ENCODE data around the gene TRPV4. TPM values are rescaled to one million over a fixed set of nuclear protein-coding genes. Genes with fewer than 3 reads are reported as not detected.

TRPV4 gene
- total RNA-seq, 1 experiment from 2014 or later, result 0.44 TPM

- Histone ChIP-seq H3K27me3 (ENCODE audit: control insufficient read depth, insufficient read depth, low read length) (no peaks in the 10 kb centered on the region), H3K27ac (ENCODE audit: low read length) (no peak overlapping the region), H3K4me1 (ENCODE audit: control insufficient read depth, insufficient read depth, low read length) (no peaks in the 10 kb centered on the region), H3K36me3 (ENCODE audit: control insufficient read depth, insufficient read depth, low read length) (no peaks in the 10 kb centered on the region), H3K4me3 (ENCODE audit: low read depth in 2 of 2, low read length in 2 of 2) (no peak overlapping the region), H3K9me3 (ENCODE audit: control insufficient read depth, insufficient read depth, low read depth, low read length) (no peaks in the 10 kb centered on the region)
- ChIA-PET POLR2A (no interaction called here), CTCF (interaction anchor here (0.6 kb wide), 2 partner anchors 9 to 367 kb away, joined by 7 read pairs; no protein-coding TSS in a partner anchor)
- no peak for DNase-seq (ENCODE audit: low read depth, low spot score)
- intact Hi-C loops (cut with micrococcal nuclease; ENCODE audit: unreplicated experiment), result no loop called here
- no TSS peak for BruUV-seq (replicated peaks)
- TF ChIP-seq TCF7L2 (IDR thresholded peaks at IDR 0.05; ENCODE audit: low read depth, low read length) (no peak), REST (IDR thresholded peaks at IDR 0.05; ENCODE audit: insufficient read depth in 1 of 2, low read depth in 2 of 2, low read length in 1 of 2) (no peak), SIN3A (IDR thresholded peaks at IDR 0.05; ENCODE audit: borderline replicate concordance, insufficient read depth, low read depth, low read length) (no peak), CTCF (IDR thresholded peaks at IDR 0.05) (no peak), POLR2AphosphoS5 (IDR thresholded peaks at IDR 0.05; ENCODE audit: low read depth, low read length) (no peak)
- no peak for ATAC-seq
- in situ Hi-C loops (cut with HindIII; ENCODE audit: low pct_unique_long_range_greater_than_20kb, low sequenced_read_pairs), result no loop called here
These were observed 70.5 kb downstream of the TRPV4 start for GRCh38 chr12:109762673-109763191.

GRCh38 chr12:109762071-109762672 is 71.0 kb downstream of the TRPV4 start:
- Histone ChIP-seq H3K27me3 (ENCODE audit: control insufficient read depth, insufficient read depth, low read length) (no peaks in the 10 kb centered on the region), H3K4me3 (ENCODE audit: low read depth in 2 of 2, low read length in 2 of 2) (no peak overlapping the region), H3K9me3 (ENCODE audit: control insufficient read depth, insufficient read depth, low read depth, low read length) (no peaks in the 10 kb centered on the region), H3K36me3 (ENCODE audit: control insufficient read depth, insufficient read depth, low read length) (no peaks in the 10 kb centered on the region), H3K4me1 (ENCODE audit: control insufficient read depth, insufficient read depth, low read length) (no peaks in the 10 kb centered on the region), H3K27ac (ENCODE audit: low read length) (no peak overlapping the region)
- DNase-seq (ENCODE audit: low read depth, low spot score) (no peak), ATAC-seq (no peak)
- in situ Hi-C loops (cut with HindIII; ENCODE audit: low pct_unique_long_range_greater_than_20kb, low sequenced_read_pairs) (no loop called here), intact Hi-C loops (cut with micrococcal nuclease; ENCODE audit: unreplicated experiment) (no loop called here)
- POLR2A ChIA-PET, result no interaction called here
- no peak for TF ChIP-seq TCF7L2 (IDR thresholded peaks at IDR 0.05; ENCODE audit: low read depth, low read length)
- TF ChIP-seq REST (IDR thresholded peaks at IDR 0.05; ENCODE audit: insufficient read depth in 1 of 2, low read depth in 2 of 2, low read length in 1 of 2), result no peak
- TF ChIP-seq POLR2AphosphoS5 (IDR thresholded peaks at IDR 0.05; ENCODE audit: low read depth, low read length), result no peak
- no peak for TF ChIP-seq CTCF (IDR thresholded peaks at IDR 0.05)
- TF ChIP-seq SIN3A (IDR thresholded peaks at IDR 0.05; ENCODE audit: borderline replicate concordance, insufficient read depth, low read depth, low read length), result no peak
- CTCF ChIA-PET, result interaction anchor here (0.6 to 0.8 kb wide), 3 partner anchors 10 to 367 kb away, joined by 4 to 7 read pairs (median 7); no protein-coding TSS in a partner anchor
- no TSS peak for BruUV-seq (replicated peaks)

All from Panc1 (cell line).